Spinal cord (tissue), 10 donors: Measurements from ENCODE around the gene RBBP7. TPM values are rescaled to one million over a fixed set of nuclear protein-coding genes. Genes with fewer than 3 reads are reported as not detected.

Experiments
- DNase-seq, 6 donors: peaks; one replicate each; pipeline versions ENCODE4 v3.0.0 to v3.0.0-alpha.2; 2013 to 2015; ENCODE audit warnings: low spot score in 6 of 6, low read depth in 4 of 6
- H3K27ac ChIP-seq: one replicate; pipeline ENCODE4 v1.5.1; 2013; ENCODE audit warnings: low read depth, low read length, control low read depth
- H3K27me3 ChIP-seq: one replicate; pipeline ENCODE4 v1.6.1; 2013; ENCODE audit warnings: low read length; ENCODE audit not compliant: control insufficient read depth, insufficient read depth
- H3K36me3 ChIP-seq: one replicate; pipeline ENCODE4 v1.6.1; 2013; ENCODE audit warnings: low read length; ENCODE audit not compliant: control insufficient read depth, insufficient read depth
- H3K4me1 ChIP-seq: one replicate; pipeline ENCODE4 v1.6.1; 2013; ENCODE audit warnings: low read length; ENCODE audit not compliant: control insufficient read depth, insufficient read depth
- H3K4me3 ChIP-seq: one replicate; pipeline ENCODE4 v1.5.1; 2013; ENCODE audit warnings: low read depth, low read length, control low read depth
- H3K9me3 ChIP-seq: one replicate; pipeline ENCODE4 v1.6.1; 2013; ENCODE audit warnings: low read length; ENCODE audit not compliant: control insufficient read depth, insufficient read depth
- WGBS: methylation state at CpG from one replicate; pipeline ENCODE4 v1.1.5; 2013; ENCODE audit warnings: missing lambda C conversion rate; ENCODE audit not compliant: insufficient coverage; 5-methylcytosine and 5-hydroxymethylcytosine counted together
- polyA plus RNA-seq, 2 donors: library from polyadenylated mRNA; unstranded; fragments of 120-200 nt; gene quantifications; one replicate each; pipeline ENCODE4 v1.2.1, GENCODE V29; 2013; ENCODE audit not compliant: insufficient read length in 2 of 2
- total RNA-seq, 2 donors: library from RNA; depleted of rRNA in 1 of 2; stranded (reverse); fragments of 120-200 nt in 1 of 2; fragments of >200 nt in 1 of 2; gene quantifications; one replicate each; pipeline versions ENCODE4 v1.2.3 to v1.2.4, GENCODE V29; 2013 to 2014
- donor health status: healthy.

The RBBP7 gene
- total and polyA plus RNA-seq, 4 donors, result 128 to 149 (median 137) TPM

DNA sequence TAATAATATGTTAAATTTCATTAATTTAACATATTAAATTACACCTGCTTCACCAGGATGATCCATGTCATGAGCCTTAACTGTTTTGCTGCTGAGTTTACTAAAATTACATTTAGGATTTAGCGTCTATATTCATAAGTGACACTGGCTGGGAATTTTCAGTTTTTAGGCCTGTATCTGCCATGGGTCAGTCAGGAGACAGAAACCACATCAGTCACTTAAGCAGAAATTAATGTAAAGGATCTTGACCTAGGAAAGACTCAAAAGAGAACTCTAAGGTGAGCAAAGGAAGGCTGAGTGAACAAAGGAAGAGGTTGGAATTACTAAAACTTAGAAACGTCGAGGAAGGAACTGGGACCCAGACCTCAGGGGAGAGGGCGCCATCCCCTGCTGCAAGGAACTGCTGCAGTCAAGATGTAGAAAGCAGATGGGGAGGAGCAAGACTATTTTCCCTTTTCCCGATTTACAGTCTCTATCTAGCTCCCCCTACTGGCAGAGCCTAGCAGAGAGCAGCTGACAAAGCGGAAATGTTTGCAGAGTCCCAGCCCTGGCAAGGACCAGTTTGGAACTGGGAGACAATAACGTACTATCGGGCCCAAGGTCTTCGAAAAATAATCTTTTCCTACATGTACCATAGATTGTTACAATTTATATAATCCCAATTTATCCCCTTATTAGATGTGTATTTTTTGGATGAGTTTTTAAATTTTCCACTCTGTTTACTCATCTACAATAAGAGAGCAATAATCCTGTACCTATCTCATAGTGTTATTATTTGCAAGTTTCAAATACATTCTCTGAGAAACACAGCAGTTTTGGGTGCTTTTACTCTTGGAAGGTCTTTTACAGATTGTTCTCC lies 22.6 kb upstream of the RBBP7 start:
- H3K4me3 ChIP-seq, result no peak overlapping the region
- H3K27ac ChIP-seq, result no peak overlapping the region
- H3K4me1 ChIP-seq, result no peaks in the 10 kb centered on the region
- 7% methylated on average over 3 of the region's 9 CpGs for WGBS
- peak in 4 of 6 donors; percentile 47 to 85 (median 68) for DNase-seq
- H3K27me3 ChIP-seq, result peaks cover 40% of the 10 kb centered on the region
- no peaks in the 10 kb centered on the region for H3K36me3 ChIP-seq
- no peaks in the 10 kb centered on the region for H3K9me3 ChIP-seq

- Histone ChIP-seq H3K27ac (no peak overlapping the region), H3K4me3 (no peak overlapping the region), H3K9me3 (no peaks in the 10 kb centered on the region), H3K36me3 (no peaks in the 10 kb centered on the region), H3K27me3 (peaks cover 42% of the 10 kb centered on the region), H3K4me1 (peaks cover 7% of the 10 kb centered on the region)
- WGBS, result no CpG with 5 or more reads among the region's 1 CpG
- DNase-seq, result no peak
These were observed 15.5 kb upstream of the RBBP7 start for GRCh38 chrX:16885628-16886027.

DNA sequence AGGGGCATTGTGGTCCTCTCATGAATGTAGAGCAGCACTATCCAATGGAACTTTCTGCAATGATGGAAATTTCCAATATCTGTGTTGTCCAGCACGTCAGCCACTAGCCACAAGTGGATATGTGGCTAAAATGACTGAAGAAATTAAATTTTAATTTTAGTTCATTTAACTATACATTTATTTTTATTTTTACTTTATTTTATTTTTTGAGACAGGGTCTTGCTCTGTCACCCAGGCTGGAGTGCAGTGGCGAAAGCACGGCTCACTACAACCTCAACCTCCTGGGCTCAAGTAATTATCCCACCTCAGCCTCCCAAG lies 13.3 kb upstream of the RBBP7 start:
- no peak overlapping the region for H3K27ac ChIP-seq
- H3K4me3 ChIP-seq, result no peak overlapping the region
- peaks cover 7% of the 10 kb centered on the region for H3K4me1 ChIP-seq
- no peaks in the 10 kb centered on the region for H3K36me3 ChIP-seq
- DNase-seq, result no peak
- WGBS, result 60% methylated on average over 1 of the region's 3 CpGs
- peaks cover 44% of the 10 kb centered on the region for H3K27me3 ChIP-seq
- H3K9me3 ChIP-seq, result no peaks in the 10 kb centered on the region

DNA sequence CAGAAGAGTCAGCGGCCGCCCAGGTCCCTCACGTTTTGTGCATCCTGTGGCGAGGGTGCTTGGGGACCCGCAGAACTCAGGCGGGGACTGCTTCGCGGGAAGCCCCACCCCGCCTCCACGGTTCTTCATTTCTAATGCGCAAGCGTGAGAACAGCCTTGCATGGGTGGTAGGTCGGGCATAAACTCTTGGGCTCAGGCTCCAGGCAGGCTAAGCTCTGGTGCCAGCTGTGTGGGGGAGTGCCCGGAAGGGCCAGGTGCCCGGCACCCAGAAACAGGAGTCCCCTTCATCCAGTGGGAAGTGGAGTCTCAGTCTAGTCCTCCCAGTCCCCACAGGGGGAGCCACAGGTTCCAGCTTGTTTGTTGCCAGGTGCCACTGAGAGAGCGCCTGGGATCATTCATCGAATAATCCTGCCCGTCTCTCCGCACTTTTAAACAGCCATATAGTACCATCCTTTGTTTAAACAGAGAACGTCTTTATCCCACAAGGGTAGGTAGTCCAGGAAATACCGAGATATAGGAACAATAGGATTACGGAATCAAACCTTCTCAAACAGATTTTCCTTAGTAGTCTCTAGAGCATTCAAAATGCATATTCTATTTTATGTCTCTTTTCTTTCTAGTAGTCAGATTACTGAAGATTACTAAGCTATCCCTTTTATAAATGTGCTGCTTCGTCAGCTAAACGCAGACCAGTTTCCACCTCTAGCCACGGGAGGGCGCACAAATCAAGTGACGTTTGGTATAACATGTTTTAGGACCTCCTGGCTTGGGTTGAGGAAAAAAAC lies 12.7 kb upstream of the RBBP7 start:
- Histone ChIP-seq H3K36me3 (no peaks in the 10 kb centered on the region), H3K4me3 (peak overlapping the region; percentile 51), H3K9me3 (no peaks in the 10 kb centered on the region), H3K27me3 (peaks cover 41% of the 10 kb centered on the region), H3K4me1 (peaks cover 7% of the 10 kb centered on the region), H3K27ac (peak overlapping the region; percentile 41)
- 12% methylated on average over 18 of the region's 27 CpGs for WGBS
- peak in 4 of 6 donors; percentile 51 to 93 (median 75) for DNase-seq

DNA sequence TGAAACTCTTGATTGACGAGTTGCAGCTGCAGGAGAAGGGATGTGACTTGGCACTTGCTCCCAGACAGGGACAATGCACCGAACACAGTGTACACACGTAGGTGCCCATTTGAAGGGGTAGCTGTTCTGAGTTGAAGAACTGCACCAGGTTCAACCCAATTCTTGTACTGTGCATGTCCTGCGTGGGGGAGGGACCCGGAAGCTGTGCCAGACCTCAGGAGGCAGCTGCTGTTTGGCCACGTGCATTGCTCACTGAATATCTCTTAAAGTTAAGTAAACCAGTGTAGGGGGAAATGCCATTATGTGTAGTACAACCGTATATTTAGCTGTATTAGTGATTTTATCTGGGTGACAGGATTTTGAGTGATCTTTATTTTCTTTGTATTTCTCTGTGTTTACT lies 12.0 kb upstream of the RBBP7 start:
- peak overlapping the region; percentile 41 for H3K27ac ChIP-seq
- DNase-seq, result peak in 2 of 6 donors; percentile 33 to 53
- no peaks in the 10 kb centered on the region for H3K36me3 ChIP-seq
- H3K9me3 ChIP-seq, result no peaks in the 10 kb centered on the region
- H3K27me3 ChIP-seq, result peaks cover 36% of the 10 kb centered on the region
- peaks cover 7% of the 10 kb centered on the region for H3K4me1 ChIP-seq
- H3K4me3 ChIP-seq, result peak overlapping the region; percentile 51
- 18% methylated on average over 6 of the region's 7 CpGs for WGBS

DNA sequence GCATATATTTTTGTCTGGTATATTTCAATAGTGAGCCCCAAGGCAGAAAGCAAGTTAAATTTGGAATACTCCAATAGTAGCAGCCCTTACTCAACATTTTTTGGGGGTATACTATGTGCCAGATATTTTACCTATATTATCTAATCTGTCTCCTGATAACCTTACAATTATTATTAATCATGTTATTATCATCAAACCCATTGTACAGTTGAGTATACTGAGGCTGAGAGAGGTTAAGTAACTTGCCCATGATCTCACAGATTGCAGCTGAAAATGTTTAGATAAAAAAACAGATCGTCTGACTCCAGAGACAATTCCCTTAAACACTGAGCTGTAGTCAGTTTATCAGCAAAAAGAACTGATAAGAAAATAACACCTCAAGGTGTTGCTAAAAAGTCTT lies 6.5 kb upstream of the RBBP7 start:
- no CpG with 5 or more reads among the region's 1 CpG for WGBS
- Histone ChIP-seq H3K27ac (no peak overlapping the region), H3K4me3 (no peak overlapping the region), H3K27me3 (peaks cover 38% of the 10 kb centered on the region), H3K9me3 (no peaks in the 10 kb centered on the region), H3K36me3 (no peaks in the 10 kb centered on the region), H3K4me1 (peaks cover under 1% of the 10 kb centered on the region)
- no peak for DNase-seq

DNA sequence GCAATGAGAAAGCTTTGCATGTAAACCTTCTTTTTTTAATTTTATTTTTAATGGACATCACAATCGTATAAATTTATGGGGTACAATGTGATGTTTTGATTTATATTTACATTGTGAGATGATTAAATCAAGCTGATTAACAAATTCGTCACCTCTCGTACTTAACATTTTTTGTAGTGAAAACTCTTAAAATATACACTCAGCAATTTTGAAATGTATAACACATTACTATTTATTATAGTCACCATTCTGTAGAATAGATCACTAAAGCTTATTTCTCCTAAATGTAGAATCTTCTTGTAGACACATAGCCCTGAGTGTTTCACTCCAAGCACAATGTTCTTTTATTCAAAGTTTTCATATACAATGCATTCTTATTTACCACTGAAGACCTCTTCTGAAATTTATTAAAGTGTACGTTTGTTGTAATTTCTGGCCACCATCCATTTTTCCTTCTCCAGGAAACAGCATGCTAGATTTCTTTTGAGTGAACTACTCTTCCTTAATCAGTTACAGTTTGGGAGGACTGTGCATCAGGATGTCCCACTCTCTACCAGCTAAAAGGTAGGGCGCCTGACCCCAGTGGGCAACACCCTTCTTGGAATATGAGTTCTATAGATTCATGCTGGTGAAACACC lies 4.4 kb upstream of the RBBP7 start:
- Histone ChIP-seq H3K4me1 (peaks cover 16% of the 10 kb centered on the region), H3K27me3 (peaks cover 48% of the 10 kb centered on the region), H3K36me3 (no peaks in the 10 kb centered on the region), H3K27ac (no peak overlapping the region), H3K9me3 (no peaks in the 10 kb centered on the region), H3K4me3 (no peak overlapping the region)
- no CpG with 5 or more reads among the region's 5 CpGs for WGBS
- no peak for DNase-seq

DNA sequence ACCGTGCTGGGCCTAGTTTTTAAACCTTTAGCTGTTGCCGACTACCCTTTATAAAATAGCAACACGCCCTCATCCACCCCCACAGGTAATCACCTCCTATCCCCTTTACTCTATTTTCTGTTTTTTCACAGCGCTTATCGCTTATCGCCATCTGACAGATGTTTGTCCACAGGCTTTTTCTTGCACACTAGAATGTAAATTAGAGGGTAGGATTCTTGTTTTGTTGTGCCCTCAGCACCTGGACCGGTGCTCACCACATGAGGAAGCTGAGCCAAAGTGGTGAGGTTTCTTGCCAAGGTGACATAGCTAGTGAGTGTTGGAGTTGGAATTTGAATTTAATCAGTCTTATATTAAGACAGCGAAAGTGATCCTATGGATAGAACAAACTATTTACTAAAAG lies 2.9 kb upstream of the RBBP7 start:
- no peak for DNase-seq
- peaks cover 57% of the 10 kb centered on the region for H3K27me3 ChIP-seq
- WGBS, result 78% methylated on average over 3 of the region's 8 CpGs

GRCh38 chrX:16870862-16871815 lies 977 bp upstream of the RBBP7 start:
- WGBS, result 11% methylated on average over 35 of the region's 41 CpGs
- Histone ChIP-seq H3K36me3 (no peaks in the 10 kb centered on the region), H3K4me1 (peaks cover 16% of the 10 kb centered on the region), H3K4me3 (peak overlapping the region; percentile 57), H3K27ac (peak overlapping the region; percentile 97), H3K9me3 (no peaks in the 10 kb centered on the region), H3K27me3 (peaks cover 62% of the 10 kb centered on the region)
- DNase-seq, result peak in 2 of 6 donors; percentile 37 to 38

More for the DNA sequence above, 2.9 kb upstream of the RBBP7 start:
- no peaks in the 10 kb centered on the region for H3K9me3 ChIP-seq
- H3K4me1 ChIP-seq, result peaks cover 16% of the 10 kb centered on the region
- H3K36me3 ChIP-seq, result no peaks in the 10 kb centered on the region
- H3K27ac ChIP-seq, result no peak overlapping the region
- H3K4me3 ChIP-seq, result no peak overlapping the region
